ENCODE data around the gene DYRK1A.

DYRK1A gene

GRCh38 chr21:37419228-37419906 lies 52.8 kb downstream of the DYRK1A start:
- DNase-seq (ENCODE audit: low read depth) = no peak

- DNase-seq (ENCODE audit: low read depth) = no peak
Measured at GRCh38 chr21:37421306-37421705, 54.7 kb downstream of the DYRK1A start.

GRCh38 chr21:37422382-37422781 lies 55.8 kb downstream of the DYRK1A start:
- no peak for DNase-seq (ENCODE audit: low read depth)

- DNase-seq (ENCODE audit: low read depth) = no peak
Measured at GRCh38 chr21:37423103-37423502, 56.5 kb downstream of the DYRK1A start.

GRCh38 chr21:37424396-37424795 lies 57.8 kb downstream of the DYRK1A start:
- no peak for DNase-seq (ENCODE audit: low read depth)

GRCh38 chr21:37425001-37425400 lies 58.4 kb downstream of the DYRK1A start:
- no peak for DNase-seq (ENCODE audit: low read depth)

GRCh38 chr21:37425684-37426083 lies 59.1 kb downstream of the DYRK1A start:
- no peak for DNase-seq (ENCODE audit: low read depth)

- no peak for DNase-seq (ENCODE audit: low read depth)
Measured at GRCh38 chr21:37427221-37427620, 60.6 kb downstream of the DYRK1A start.

- no peak for DNase-seq (ENCODE audit: low read depth)
Measured at GRCh38 chr21:37429356-37429755, 62.8 kb downstream of the DYRK1A start.

GRCh38 chr21:37430184-37430821 lies 63.7 kb downstream of the DYRK1A start:
- no peak for DNase-seq (ENCODE audit: low read depth)

GRCh38 chr21:37431243-37431642 lies 64.7 kb downstream of the DYRK1A start:
- DNase-seq (ENCODE audit: low read depth) = no peak

GRCh38 chr21:37432710-37433455 lies 66.3 kb downstream of the DYRK1A start:
- no peak for DNase-seq (ENCODE audit: low read depth)

- no peak for DNase-seq (ENCODE audit: low read depth)
Measured at GRCh38 chr21:37433456-37433840, 66.9 kb downstream of the DYRK1A start.

GRCh38 chr21:37435120-37435519 lies 68.5 kb downstream of the DYRK1A start:
- no peak for DNase-seq (ENCODE audit: low read depth)

- no peak for DNase-seq (ENCODE audit: low read depth)
Measured at GRCh38 chr21:37435711-37436110, 69.1 kb downstream of the DYRK1A start.

- DNase-seq (ENCODE audit: low read depth) = no peak
Measured at GRCh38 chr21:37436174-37436573, 69.6 kb downstream of the DYRK1A start.

- no peak for DNase-seq (ENCODE audit: low read depth)
Measured at GRCh38 chr21:37437376-37438080, 71.0 kb downstream of the DYRK1A start.

GRCh38 chr21:37443683-37444082 lies 77.1 kb downstream of the DYRK1A start:
- DNase-seq (ENCODE audit: low read depth) = no peak

GRCh38 chr21:37445228-37445627 lies 78.7 kb downstream of the DYRK1A start:
- no peak for DNase-seq (ENCODE audit: low read depth)

GRCh38 chr21:37446552-37446951 lies 80.0 kb downstream of the DYRK1A start:
- no peak for DNase-seq (ENCODE audit: low read depth)

- DNase-seq (ENCODE audit: low read depth) = no peak
Measured at GRCh38 chr21:37447288-37447936, 80.8 kb downstream of the DYRK1A start.

GRCh38 chr21:37449302-37449937 lies 82.8 kb downstream of the DYRK1A start:
- no peak for DNase-seq (ENCODE audit: low read depth)
